ENCODE results near the gene IPO11. TPM values are rescaled to one million over a fixed set of nuclear protein-coding genes. Genes with fewer than 3 reads are reported as not detected.

Gene IPO11
- 14.1 and 21.3 TPM in 2 replicates for total RNA-seq

GRCh38 chr5:62412549-62413329, at the start of gene IPO11:
IPO11 (plus strand) TSS chr5:62412763; CDS start chr5:62437280, 24,517 bp downstream.

GRCh38 chr5:62403411-62404250, 8.9 kb upstream of the IPO11 start, which contains the start of gene DIMT1:
DIMT1 (minus strand) TSS chr5:62403905; CDS start chr5:62403772, 133 bp downstream.

GRCh38 chr5:62578540-62578939, 166.0 kb downstream of the IPO11 start, which contains the start of gene LRRC70:
LRRC70 (plus strand) TSS chr5:62578819; CDS start chr5:62579439, 620 bp downstream.

Other genes starting within 250 kb of the IPO11 start
- gene KIF2A, start 106.6 kb upstream of the IPO11 start, total RNA-seq, result 29.1 and 48.1 TPM in 2 replicates
- gene DIMT1, start 8.9 kb upstream of the IPO11 start, total RNA-seq, result 26.9 and 29.1 TPM in 2 replicates
- 0.07 and 2.0 TPM in 2 replicates for gene LRRC70, start 166.1 kb downstream of the IPO11 start, total RNA-seq